Lower leg skin (tissue), 3 donors: ENCODE measurements around the gene PYGB.

Experiments used
- POLR2A ChIP-seq, 2 donors: fragments of 450-650 bp; IDR thresholded peaks; one replicate each; pipeline ENCODE4 v1.6.1; 2016 to 2017; ENCODE audit warnings: antibody characterized with exemption in 2 of 2, mild to moderate bottlenecking in 1 of 2, moderate library complexity in 1 of 2
- TF ChIP-seq, protein P1 (sequence below), 3 donors: fragments of 450-650 bp; IDR thresholded peaks; one replicate each; pipeline ENCODE4 v1.5.1; 2016; ENCODE audit warnings: antibody characterized with exemption in 3 of 3, mild to moderate bottlenecking in 3 of 3, moderate library complexity in 2 of 3

DNA sequence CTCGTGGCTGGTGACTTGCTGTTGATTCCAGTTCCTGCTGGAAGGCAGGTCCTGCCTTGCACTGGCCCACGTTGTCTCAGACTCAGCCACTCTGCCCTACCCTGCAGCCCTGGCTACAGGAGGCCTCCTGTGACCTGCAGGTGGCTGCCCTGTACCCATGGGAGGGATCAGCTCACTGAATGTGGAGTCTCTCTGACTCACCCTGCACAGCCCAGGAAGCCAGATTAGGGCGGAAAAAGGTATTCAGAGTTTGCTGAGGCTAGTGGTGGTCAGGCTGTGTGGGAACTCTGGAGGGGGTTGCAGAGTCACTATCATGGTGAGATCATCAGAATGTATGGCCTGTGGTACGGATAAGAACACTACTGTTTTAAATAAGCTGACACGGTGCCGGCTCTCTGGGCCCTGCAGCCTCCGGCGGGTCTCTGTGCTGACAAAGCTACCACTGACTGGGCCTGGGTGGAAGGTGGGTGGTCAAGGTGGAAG is 24.7 kb upstream of the PYGB start:
- no peak for TF ChIP-seq POLR2A (IDR thresholded peaks at IDR 0.05)
- TF ChIP-seq, protein P1, sequence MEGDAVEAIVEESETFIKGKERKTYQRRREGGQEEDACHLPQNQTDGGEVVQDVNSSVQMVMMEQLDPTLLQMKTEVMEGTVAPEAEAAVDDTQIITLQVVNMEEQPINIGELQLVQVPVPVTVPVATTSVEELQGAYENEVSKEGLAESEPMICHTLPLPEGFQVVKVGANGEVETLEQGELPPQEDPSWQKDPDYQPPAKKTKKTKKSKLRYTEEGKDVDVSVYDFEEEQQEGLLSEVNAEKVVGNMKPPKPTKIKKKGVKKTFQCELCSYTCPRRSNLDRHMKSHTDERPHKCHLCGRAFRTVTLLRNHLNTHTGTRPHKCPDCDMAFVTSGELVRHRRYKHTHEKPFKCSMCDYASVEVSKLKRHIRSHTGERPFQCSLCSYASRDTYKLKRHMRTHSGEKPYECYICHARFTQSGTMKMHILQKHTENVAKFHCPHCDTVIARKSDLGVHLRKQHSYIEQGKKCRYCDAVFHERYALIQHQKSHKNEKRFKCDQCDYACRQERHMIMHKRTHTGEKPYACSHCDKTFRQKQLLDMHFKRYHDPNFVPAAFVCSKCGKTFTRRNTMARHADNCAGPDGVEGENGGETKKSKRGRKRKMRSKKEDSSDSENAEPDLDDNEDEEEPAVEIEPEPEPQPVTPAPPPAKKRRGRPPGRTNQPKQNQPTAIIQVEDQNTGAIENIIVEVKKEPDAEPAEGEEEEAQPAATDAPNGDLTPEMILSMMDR (IDR thresholded peaks at IDR 0.05): no peak
